Osteoblast (primary cell): Measurements from ENCODE around the gene ME3. TPM values are rescaled to one million over a fixed set of nuclear protein-coding genes. Genes with fewer than 3 reads are reported as not detected.
A peak's percentile ranks its signal among the peaks of the same experiment; 100 is the strongest.

Experiments
- DNase-seq: peaks from one replicate; pipeline ENCODE4 v3.0.0; 2011; ENCODE audit warnings: low spot score, mixed read lengths; ENCODE audit not compliant: insufficient read length; ENCODE audit errors: missing footprints
- H2AFZ ChIP-seq: 2 replicates; pipeline ENCODE4 v1.6.0; 2011; ENCODE audit warnings: mild to moderate bottlenecking, low read length
- H3K27ac ChIP-seq: 2 replicates; pipeline ENCODE4 v1.5.1; 2011; ENCODE audit warnings: mild to moderate bottlenecking, low read depth, low read length, moderate library complexity
- H3K27me3 ChIP-seq: 2 replicates; pipeline ENCODE4 v1.6.0; 2012; ENCODE audit warnings: mild to moderate bottlenecking, control low read depth, inconsistent platforms, low read length, moderate library complexity; ENCODE audit not compliant: insufficient read depth
- H3K36me3 ChIP-seq: 2 replicates; pipeline ENCODE4 v1.5.1; 2011; ENCODE audit warnings: mild to moderate bottlenecking, low read length, control low read depth, moderate library complexity; ENCODE audit not compliant: insufficient read depth
- H3K4me1 ChIP-seq: 2 replicates; pipeline ENCODE4 v1.5.1; 2011; ENCODE audit warnings: mild to moderate bottlenecking, low read length, control low read depth, moderate library complexity; ENCODE audit not compliant: insufficient read depth
- H3K4me2 ChIP-seq: 2 replicates; pipeline ENCODE4 v1.6.0; 2011; ENCODE audit warnings: mild to moderate bottlenecking, low read length; ENCODE audit not compliant: insufficient read depth
- H3K4me3 ChIP-seq: fragments of 200-600 bp; sonication (generic); 3 replicates; pipeline ENCODE4 v1.5.1; 2012; ENCODE audit warnings: mild to moderate bottlenecking, low read length, inconsistent platforms; ENCODE audit not compliant: insufficient read depth
- H3K79me2 ChIP-seq: 2 replicates; pipeline ENCODE4 v1.6.0; 2012; ENCODE audit warnings: mild to moderate bottlenecking, low read length, control low read depth, inconsistent platforms; ENCODE audit not compliant: insufficient read depth
- H3K9me3 ChIP-seq: 2 replicates; pipeline ENCODE4 v1.5.1; 2011; ENCODE audit warnings: low read depth, low read length, control low read depth
- H4K20me1 ChIP-seq: 2 replicates; pipeline ENCODE4 v1.6.0; 2012; ENCODE audit warnings: mild to moderate bottlenecking, low read length, control low read depth; ENCODE audit not compliant: insufficient read depth
- CTCF ChIP-seq: IDR thresholded peaks from 2 replicates; pipeline ENCODE4 v1.5.1; 2011; ENCODE audit warnings: mild to moderate bottlenecking, low read depth, low read length, moderate library complexity; ENCODE audit errors: extremely low read depth
- total RNA-seq: library from RNA; depleted of rRNA; stranded (reverse); fragments of >200 nt; gene quantifications from 2 replicates; pipeline ENCODE4 v1.2.3, GENCODE V29; 2012

Gene ME3
- total RNA-seq, 1 donor = 70.9 TPM

GRCh38 chr11:86487671-86488070 lies 184.7 kb downstream of the ME3 start:
- Histone ChIP-seq H3K36me3 (no peaks in the 10 kb centered on the region), H4K20me1 (no peaks in the 10 kb centered on the region), H2AFZ (no peak overlapping the region), H3K4me1 (peaks cover 19% of the 10 kb centered on the region), H3K27ac (no peak overlapping the region), H3K79me2 (no peaks in the 10 kb centered on the region), H3K27me3 (no peaks in the 10 kb centered on the region), H3K9me3 (no peaks in the 10 kb centered on the region), H3K4me2 (no peak overlapping the region), H3K4me3 (no peak overlapping the region)
- no peak for DNase-seq
- no peak for TF ChIP-seq CTCF

GRCh38 chr11:86486261-86487030 lies 186.0 kb downstream of the ME3 start:
- no peaks in the 10 kb centered on the region for H3K36me3 ChIP-seq
- no peaks in the 10 kb centered on the region for H3K79me2 ChIP-seq
- H3K27ac ChIP-seq = no peak overlapping the region
- H3K4me1 ChIP-seq = peaks cover 19% of the 10 kb centered on the region
- no peaks in the 10 kb centered on the region for H4K20me1 ChIP-seq
- no peak for DNase-seq
- no peaks in the 10 kb centered on the region for H3K27me3 ChIP-seq
- H3K4me3 ChIP-seq = no peak overlapping the region
- H3K4me2 ChIP-seq = no peak overlapping the region
- H2AFZ ChIP-seq = no peak overlapping the region
- TF ChIP-seq CTCF = no peak
- no peaks in the 10 kb centered on the region for H3K9me3 ChIP-seq

GRCh38 chr11:86484795-86485166 lies 187.6 kb downstream of the ME3 start:
- peak overlapping the region; percentile 62 for H3K4me2 ChIP-seq
- H3K79me2 ChIP-seq = no peaks in the 10 kb centered on the region
- no peak overlapping the region for H2AFZ ChIP-seq
- H4K20me1 ChIP-seq = no peaks in the 10 kb centered on the region
- H3K4me1 ChIP-seq = peaks cover 19% of the 10 kb centered on the region
- DNase-seq = no peak
- no peaks in the 10 kb centered on the region for H3K27me3 ChIP-seq
- H3K9me3 ChIP-seq = no peaks in the 10 kb centered on the region
- no peaks in the 10 kb centered on the region for H3K36me3 ChIP-seq
- H3K4me3 ChIP-seq = no peak overlapping the region
- H3K27ac ChIP-seq = peak overlapping the region; percentile 93
- TF ChIP-seq CTCF = no peak

GRCh38 chr11:86483940-86484794 lies 188.2 kb downstream of the ME3 start:
- no peak overlapping the region for H3K4me3 ChIP-seq
- no peaks in the 10 kb centered on the region for H3K79me2 ChIP-seq
- peak overlapping the region; percentile 93 for H3K27ac ChIP-seq
- H3K27me3 ChIP-seq = no peaks in the 10 kb centered on the region
- H4K20me1 ChIP-seq = no peaks in the 10 kb centered on the region
- H3K36me3 ChIP-seq = no peaks in the 10 kb centered on the region
- H3K4me1 ChIP-seq = peaks cover 19% of the 10 kb centered on the region
- peak overlapping the region; percentile 62 for H3K4me2 ChIP-seq
- H2AFZ ChIP-seq = no peak overlapping the region
- TF ChIP-seq CTCF = no peak
- H3K9me3 ChIP-seq = no peaks in the 10 kb centered on the region
- DNase-seq = peak; percentile 91
